IPS-20b (cell line): ENCODE data around the gene RIMS1.

Experiments
- H3K27ac ChIP-seq: one replicate; pipeline ENCODE4 v1.5.1; 2013; ENCODE audit warnings: low read length
- H3K27me3 ChIP-seq: 2 replicates; pipeline ENCODE4 v1.6.1; 2013; ENCODE audit warnings: mild to moderate bottlenecking, low read length, inconsistent platforms; ENCODE audit not compliant: insufficient read depth
- H3K36me3 ChIP-seq: 2 replicates; pipeline ENCODE4 v1.6.1; 2013; ENCODE audit warnings: low read depth, mild to moderate bottlenecking, inconsistent platforms, low read length, moderate library complexity; ENCODE audit not compliant: insufficient read depth
- H3K4me1 ChIP-seq: 2 replicates; pipeline ENCODE4 v1.6.1; 2013; ENCODE audit warnings: mild to moderate bottlenecking, control low read depth, inconsistent platforms, low read length, moderate library complexity; ENCODE audit not compliant: insufficient read depth
- H3K4me3 ChIP-seq: 2 replicates; pipeline ENCODE4 v1.5.1; 2013; ENCODE audit warnings: mild to moderate bottlenecking, low read length, inconsistent platforms
- H3K9ac ChIP-seq: 2 replicates; pipeline ENCODE4 v1.6.1; 2013; ENCODE audit warnings: low read depth, mild to moderate bottlenecking, inconsistent platforms, low read length, moderate library complexity
- H3K9me3 ChIP-seq: 2 replicates; pipeline ENCODE4 v1.6.1; 2013; ENCODE audit warnings: mild to moderate bottlenecking, low read depth, low read length, inconsistent platforms; ENCODE audit not compliant: insufficient read depth

The RIMS1 gene

DNA sequence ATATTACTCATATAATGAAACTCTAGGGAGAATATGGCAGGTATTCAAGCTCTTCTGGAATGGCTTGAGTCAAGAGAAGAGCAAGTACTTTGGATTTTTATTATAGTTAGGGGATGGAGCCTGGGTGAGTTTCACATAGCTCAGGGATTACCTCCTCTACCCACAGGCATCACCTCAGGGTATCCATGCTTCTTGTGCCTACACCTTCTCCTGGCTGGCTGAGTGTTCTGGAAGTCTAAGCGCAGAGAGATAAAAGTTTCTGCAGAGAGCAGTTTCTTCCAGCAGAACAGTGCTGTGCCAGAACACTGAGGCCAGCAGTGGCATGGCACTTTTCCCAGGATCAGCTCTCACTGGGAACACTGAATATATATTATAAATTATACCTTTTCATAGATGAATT is 535.8 kb downstream of the RIMS1 start:
- no peak overlapping the region for H3K4me3 ChIP-seq
- no peak overlapping the region for H3K9ac ChIP-seq
- no peaks in the 10 kb centered on the region for H3K9me3 ChIP-seq
- no peaks in the 10 kb centered on the region for H3K4me1 ChIP-seq
- H3K27ac ChIP-seq: no peak overlapping the region
- H3K36me3 ChIP-seq: no peaks in the 10 kb centered on the region
- no peaks in the 10 kb centered on the region for H3K27me3 ChIP-seq

DNA sequence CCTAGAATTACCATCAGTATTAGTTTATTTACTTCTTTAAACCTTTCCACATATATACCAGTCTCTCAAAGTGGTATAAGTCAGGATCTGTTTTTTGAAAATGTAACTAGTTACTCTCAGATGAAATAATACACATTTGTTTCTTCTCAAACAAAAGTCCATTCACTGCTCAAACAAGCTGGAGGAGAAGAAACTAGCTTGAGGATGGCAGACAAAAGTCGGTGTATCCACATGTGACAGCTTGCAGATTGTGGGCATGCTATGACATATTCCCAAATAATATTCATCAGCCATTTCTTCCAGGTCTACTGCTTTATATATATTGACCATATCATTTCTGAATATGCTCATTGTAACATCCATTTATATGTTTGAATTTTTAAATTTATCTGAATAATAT is 538.1 kb downstream of the RIMS1 start:
- H3K4me3 ChIP-seq: no peak overlapping the region
- no peaks in the 10 kb centered on the region for H3K9me3 ChIP-seq
- no peak overlapping the region for H3K27ac ChIP-seq
- no peak overlapping the region for H3K9ac ChIP-seq
- H3K4me1 ChIP-seq: no peaks in the 10 kb centered on the region
- H3K36me3 ChIP-seq: no peaks in the 10 kb centered on the region
- no peaks in the 10 kb centered on the region for H3K27me3 ChIP-seq

DNA sequence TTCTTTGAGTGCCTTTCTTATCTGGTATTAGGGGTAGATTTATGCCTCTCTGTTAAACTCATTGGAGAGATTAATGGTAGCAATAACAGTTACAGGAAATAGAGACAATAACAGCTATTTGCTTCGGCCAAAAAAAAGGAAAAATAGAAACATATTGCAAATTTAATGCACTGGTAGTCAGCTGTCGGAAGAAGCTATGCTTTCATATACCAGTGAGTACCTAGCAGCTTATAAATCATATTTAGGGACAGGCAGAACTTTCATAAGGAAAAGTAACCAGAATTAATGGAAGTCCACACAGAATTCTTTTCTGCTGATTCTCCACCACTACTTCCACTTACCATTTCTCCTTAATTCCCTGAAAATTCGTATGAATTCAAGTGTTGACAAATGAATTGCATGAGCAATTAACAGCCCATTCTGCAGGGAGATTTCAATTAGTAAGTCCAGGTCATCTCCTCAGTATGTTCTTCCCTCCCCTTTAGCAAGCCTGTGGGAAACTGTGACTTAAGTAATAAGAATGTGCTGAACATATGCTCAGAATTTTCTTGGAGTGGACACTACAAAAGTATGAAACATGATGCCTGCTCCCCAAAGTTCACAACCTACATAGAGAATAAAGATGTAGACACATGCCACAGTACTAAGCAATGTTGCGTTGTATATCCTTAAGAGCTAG is 538.8 kb downstream of the RIMS1 start:
- Histone ChIP-seq H3K27me3 (no peaks in the 10 kb centered on the region), H3K9ac (no peak overlapping the region), H3K4me3 (no peak overlapping the region), H3K4me1 (no peaks in the 10 kb centered on the region), H3K9me3 (no peaks in the 10 kb centered on the region), H3K27ac (no peak overlapping the region), H3K36me3 (no peaks in the 10 kb centered on the region)

DNA sequence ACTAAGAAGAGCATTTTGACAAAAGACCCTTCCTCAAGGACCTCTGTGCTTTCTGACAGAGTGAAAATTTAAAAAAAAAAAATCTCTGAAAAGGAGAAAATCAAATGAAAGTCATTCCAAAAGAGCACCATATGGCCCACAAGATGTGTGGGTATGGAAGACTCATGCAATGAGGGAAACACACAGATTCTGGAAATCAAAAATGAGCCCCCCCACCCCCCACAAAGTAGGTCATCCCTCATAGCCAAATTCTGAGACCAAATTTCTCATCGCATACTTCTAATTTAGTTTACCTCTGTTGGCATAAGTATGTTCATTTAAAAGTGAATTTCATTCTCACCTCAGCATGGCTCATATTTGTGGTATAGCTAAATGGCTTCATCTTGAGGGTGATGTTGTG is 554.3 kb downstream of the RIMS1 start:
- Histone ChIP-seq H3K27ac (no peak overlapping the region), H3K4me1 (peaks cover 17% of the 10 kb centered on the region; the same call in 1 of the 2 replicates), H3K9me3 (no peaks in the 10 kb centered on the region), H3K9ac (no peak overlapping the region), H3K36me3 (no peaks in the 10 kb centered on the region), H3K27me3 (no peaks in the 10 kb centered on the region), H3K4me3 (no peak overlapping the region)

DNA sequence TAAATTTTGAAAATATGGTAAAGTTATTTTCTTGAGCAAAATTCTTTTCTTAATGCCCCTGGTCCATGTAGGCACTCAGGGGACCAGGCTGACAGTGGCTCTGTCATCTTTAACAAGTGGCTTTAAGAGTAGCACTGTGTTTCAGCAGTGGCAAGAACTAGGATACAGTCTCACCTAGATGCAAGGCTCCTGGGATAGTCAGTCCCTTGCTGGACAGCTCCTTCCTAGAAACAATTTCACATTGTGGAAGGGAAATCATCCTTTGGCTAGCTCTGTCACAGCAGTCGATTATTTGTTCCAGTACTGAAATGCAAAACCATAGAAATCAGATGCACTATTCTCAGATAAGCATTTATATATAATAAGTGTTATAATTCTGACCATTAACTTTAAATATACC is 560.1 kb downstream of the RIMS1 start:
- Histone ChIP-seq H3K9ac (no peak overlapping the region), H3K36me3 (no peaks in the 10 kb centered on the region), H3K9me3 (no peaks in the 10 kb centered on the region), H3K4me3 (no peak overlapping the region), H3K4me1 (peaks cover 15% of the 10 kb centered on the region; the same call in 1 of the 2 replicates), H3K27me3 (no peaks in the 10 kb centered on the region), H3K27ac (no peak overlapping the region)
